ENCODE data around the gene MBP. TPM values are rescaled to one million over a fixed set of nuclear protein-coding genes. Genes with fewer than 3 reads are reported as not detected.

Gene MBP
- total and polyA plus RNA-seq, 2 experiments from 2014 or later, result 18.4 to 22.9 TPM

DNA sequence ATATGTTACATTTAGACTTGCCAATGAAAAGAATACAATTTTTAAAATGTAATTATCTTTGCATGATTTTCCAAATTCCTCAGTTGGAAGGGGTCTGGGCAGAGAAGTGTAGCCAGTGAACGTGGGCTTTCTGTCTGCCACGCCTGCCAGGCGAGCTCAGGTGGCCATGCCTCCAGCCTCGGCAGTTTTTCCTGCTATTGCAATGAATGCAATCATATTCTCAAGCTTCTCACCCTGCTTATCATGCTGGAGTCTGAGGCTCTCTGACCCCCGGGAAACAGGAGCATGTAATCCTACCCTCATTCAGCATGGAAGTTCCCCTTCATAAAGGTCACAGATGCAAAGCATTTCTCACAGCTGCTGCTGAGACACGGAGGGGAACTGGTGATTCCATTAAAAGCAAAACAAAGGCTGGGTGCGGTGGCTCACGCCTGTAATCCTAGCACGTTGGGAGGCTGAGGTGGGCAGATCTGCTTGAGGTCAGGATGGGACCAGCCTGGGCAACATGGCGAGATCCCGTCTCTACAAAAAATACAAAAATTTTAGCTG lies 154.8 kb downstream of the MBP start:
- no peak for TF ChIP-seq STAT1 (IDR thresholded peaks at IDR 0.05; ENCODE audit: unreplicated experiment)
- TF ChIP-seq ZNF331 (CRISPR knock-in tag; IDR thresholded peaks at IDR 0.05; ENCODE audit: low read depth), result no peak
- no peak for TF ChIP-seq ETS1 (IDR thresholded peaks at IDR 0.05)
- TF ChIP-seq ZNF114 (CRISPR knock-in tag; IDR thresholded peaks at IDR 0.05), result no peak
- TF ChIP-seq, protein P1, sequence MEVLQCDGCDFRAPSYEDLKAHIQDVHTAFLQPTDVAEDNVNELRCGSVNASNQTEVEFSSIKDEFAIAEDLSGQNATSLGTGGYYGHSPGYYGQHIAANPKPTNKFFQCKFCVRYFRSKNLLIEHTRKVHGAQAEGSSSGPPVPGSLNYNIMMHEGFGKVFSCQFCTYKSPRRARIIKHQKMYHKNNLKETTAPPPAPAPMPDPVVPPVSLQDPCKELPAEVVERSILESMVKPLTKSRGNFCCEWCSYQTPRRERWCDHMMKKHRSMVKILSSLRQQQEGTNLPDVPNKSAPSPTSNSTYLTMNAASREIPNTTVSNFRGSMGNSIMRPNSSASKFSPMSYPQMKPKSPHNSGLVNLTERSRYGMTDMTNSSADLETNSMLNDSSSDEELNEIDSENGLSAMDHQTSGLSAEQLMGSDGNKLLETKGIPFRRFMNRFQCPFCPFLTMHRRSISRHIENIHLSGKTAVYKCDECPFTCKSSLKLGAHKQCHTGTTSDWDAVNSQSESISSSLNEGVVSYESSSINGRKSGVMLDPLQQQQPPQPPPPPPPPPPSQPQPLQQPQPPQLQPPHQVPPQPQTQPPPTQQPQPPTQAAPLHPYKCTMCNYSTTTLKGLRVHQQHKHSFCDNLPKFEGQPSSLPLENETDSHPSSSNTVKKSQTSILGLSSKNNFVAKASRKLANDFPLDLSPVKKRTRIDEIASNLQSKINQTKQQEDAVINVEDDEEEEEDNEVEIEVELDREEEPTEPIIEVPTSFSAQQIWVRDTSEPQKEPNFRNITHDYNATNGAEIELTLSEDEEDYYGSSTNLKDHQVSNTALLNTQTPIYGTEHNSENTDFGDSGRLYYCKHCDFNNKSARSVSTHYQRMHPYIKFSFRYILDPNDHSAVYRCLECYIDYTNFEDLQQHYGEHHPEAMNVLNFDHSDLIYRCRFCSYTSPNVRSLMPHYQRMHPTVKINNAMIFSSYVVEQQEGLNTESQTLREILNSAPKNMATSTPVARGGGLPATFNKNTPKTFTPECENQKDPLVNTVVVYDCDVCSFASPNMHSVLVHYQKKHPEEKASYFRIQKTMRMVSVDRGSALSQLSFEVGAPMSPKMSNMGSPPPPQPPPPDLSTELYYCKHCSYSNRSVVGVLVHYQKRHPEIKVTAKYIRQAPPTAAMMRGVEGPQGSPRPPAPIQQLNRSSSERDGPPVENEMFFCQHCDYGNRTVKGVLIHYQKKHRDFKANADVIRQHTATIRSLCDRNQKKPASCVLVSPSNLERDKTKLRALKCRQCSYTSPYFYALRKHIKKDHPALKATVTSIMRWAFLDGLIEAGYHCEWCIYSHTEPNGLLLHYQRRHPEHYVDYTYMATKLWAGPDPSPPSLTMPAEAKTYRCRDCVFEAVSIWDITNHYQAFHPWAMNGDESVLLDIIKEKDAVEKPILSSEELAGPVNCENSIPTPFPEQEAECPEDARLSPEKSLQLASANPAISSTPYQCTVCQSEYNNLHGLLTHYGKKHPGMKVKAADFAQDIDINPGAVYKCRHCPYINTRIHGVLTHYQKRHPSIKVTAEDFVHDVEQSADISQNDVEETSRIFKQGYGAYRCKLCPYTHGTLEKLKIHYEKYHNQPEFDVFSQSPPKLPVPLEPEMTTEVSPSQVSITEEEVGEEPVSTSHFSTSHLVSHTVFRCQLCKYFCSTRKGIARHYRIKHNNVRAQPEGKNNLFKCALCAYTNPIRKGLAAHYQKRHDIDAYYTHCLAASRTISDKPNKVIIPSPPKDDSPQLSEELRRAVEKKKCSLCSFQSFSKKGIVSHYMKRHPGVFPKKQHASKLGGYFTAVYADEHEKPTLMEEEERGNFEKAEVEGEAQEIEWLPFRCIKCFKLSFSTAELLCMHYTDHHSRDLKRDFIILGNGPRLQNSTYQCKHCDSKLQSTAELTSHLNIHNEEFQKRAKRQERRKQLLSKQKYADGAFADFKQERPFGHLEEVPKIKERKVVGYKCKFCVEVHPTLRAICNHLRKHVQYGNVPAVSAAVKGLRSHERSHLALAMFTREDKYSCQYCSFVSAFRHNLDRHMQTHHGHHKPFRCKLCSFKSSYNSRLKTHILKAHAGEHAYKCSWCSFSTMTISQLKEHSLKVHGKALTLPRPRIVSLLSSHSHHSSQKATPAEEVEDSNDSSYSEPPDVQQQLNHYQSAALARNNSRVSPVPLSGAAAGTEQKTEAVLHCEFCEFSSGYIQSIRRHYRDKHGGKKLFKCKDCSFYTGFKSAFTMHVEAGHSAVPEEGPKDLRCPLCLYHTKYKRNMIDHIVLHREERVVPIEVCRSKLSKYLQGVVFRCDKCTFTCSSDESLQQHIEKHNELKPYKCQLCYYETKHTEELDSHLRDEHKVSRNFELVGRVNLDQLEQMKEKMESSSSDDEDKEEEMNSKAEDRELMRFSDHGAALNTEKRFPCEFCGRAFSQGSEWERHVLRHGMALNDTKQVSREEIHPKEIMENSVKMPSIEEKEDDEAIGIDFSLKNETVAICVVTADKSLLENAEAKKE (CRISPR knock-in tag; IDR thresholded peaks at IDR 0.05), result no peak
- TF ChIP-seq EZH2 (IDR thresholded peaks at IDR 0.05; ENCODE audit: low read depth, unreplicated experiment), result no peak
- TF ChIP-seq JUNB (IDR thresholded peaks at IDR 0.05; ENCODE audit: unreplicated experiment), result no peak
- no peak for TF ChIP-seq CTCF (conservative IDR thresholded peaks at IDR 0.05; ENCODE audit: low read depth in 2 of 2)
- no peak for TF ChIP-seq EZH2phosphoT487 (IDR thresholded peaks at IDR 0.05; ENCODE audit: unreplicated experiment)
- TF ChIP-seq, protein P2, sequence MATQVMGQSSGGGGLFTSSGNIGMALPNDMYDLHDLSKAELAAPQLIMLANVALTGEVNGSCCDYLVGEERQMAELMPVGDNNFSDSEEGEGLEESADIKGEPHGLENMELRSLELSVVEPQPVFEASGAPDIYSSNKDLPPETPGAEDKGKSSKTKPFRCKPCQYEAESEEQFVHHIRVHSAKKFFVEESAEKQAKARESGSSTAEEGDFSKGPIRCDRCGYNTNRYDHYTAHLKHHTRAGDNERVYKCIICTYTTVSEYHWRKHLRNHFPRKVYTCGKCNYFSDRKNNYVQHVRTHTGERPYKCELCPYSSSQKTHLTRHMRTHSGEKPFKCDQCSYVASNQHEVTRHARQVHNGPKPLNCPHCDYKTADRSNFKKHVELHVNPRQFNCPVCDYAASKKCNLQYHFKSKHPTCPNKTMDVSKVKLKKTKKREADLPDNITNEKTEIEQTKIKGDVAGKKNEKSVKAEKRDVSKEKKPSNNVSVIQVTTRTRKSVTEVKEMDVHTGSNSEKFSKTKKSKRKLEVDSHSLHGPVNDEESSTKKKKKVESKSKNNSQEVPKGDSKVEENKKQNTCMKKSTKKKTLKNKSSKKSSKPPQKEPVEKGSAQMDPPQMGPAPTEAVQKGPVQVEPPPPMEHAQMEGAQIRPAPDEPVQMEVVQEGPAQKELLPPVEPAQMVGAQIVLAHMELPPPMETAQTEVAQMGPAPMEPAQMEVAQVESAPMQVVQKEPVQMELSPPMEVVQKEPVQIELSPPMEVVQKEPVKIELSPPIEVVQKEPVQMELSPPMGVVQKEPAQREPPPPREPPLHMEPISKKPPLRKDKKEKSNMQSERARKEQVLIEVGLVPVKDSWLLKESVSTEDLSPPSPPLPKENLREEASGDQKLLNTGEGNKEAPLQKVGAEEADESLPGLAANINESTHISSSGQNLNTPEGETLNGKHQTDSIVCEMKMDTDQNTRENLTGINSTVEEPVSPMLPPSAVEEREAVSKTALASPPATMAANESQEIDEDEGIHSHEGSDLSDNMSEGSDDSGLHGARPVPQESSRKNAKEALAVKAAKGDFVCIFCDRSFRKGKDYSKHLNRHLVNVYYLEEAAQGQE (IDR thresholded peaks at IDR 0.05; ENCODE audit: unreplicated experiment), result no peak
- TF ChIP-seq NANOG (IDR thresholded peaks at IDR 0.05; ENCODE audit: borderline replicate concordance), result no peak
- TF ChIP-seq CREB1 (CRISPR knock-in tag; IDR thresholded peaks at IDR 0.05; ENCODE audit: low read depth), result no peak
- no peak for TF ChIP-seq POLR2AphosphoS5 (IDR thresholded peaks at IDR 0.05; ENCODE audit: low read depth)
- no peak overlapping the region for H3K4me3 Mint-ChIP-seq
- Histone ChIP-seq H3K4me2 (no peak overlapping the region), H3F3A (replicated peaks; ENCODE audit: low read depth) (no peaks in the 10 kb centered on the region), H3K79me2 (replicated peaks; ENCODE audit: insufficient read depth) (no peaks in the 10 kb centered on the region), H4K20me1 (replicated peaks; ENCODE audit: insufficient read depth) (no peaks in the 10 kb centered on the region), H3K9me2 (ENCODE audit: insufficient read depth) (no peaks in the 10 kb centered on the region), H3K4me1 (ENCODE audit: insufficient read depth) (peaks cover 18% of the 10 kb centered on the region), H2AFZ (no peak overlapping the region), H3K4me3 (no peak overlapping the region), H3K36me3 (ENCODE audit: insufficient read depth) (no peaks in the 10 kb centered on the region), H3K27me3 (ENCODE audit: insufficient read depth) (no peaks in the 10 kb centered on the region), H3K27ac (ENCODE audit: low read depth) (no peak overlapping the region)
- H3K9me3 Mint-ChIP-seq, result no peaks in the 10 kb centered on the region
- peaks cover 39% of the 10 kb centered on the region for H3K4me1 Mint-ChIP-seq
- no peak for ATAC-seq
- peaks cover 20% of the 10 kb centered on the region for H3K27me3 Mint-ChIP-seq (ENCODE audit: insufficient read depth, low read depth, poor library complexity)
- H3K36me3 Mint-ChIP-seq (ENCODE audit: low read depth), result no peaks in the 10 kb centered on the region
- no peak for DNase-seq (ENCODE audit: low spot score)
- H3K27ac Mint-ChIP-seq, result no peak overlapping the region

Data from GM23338 (cell line).